Measurements from ENCODE around the gene MTF2.
"Not testable (repeated sequence)": the region's sequence is repeated elsewhere in the genome, so short reads cannot be mapped to it uniquely, and the experiment has no call there.

The MTF2 gene

GRCh38 chr1:93148001-93148400 lies 68.9 kb downstream of the MTF2 start:
- no peak for DNase-seq

- no peak for DNase-seq
Measured at GRCh38 chr1:93150729-93151128, 71.6 kb downstream of the MTF2 start.

GRCh38 chr1:93151474-93151873 lies 72.4 kb downstream of the MTF2 start:
- DNase-seq: no peak

GRCh38 chr1:93152835-93153234 lies 73.8 kb downstream of the MTF2 start:
- DNase-seq: no peak

- no peak for DNase-seq
Measured at GRCh38 chr1:93154898-93155297, 75.8 kb downstream of the MTF2 start.

- no peak for DNase-seq
Measured at GRCh38 chr1:93155335-93155734, 76.3 kb downstream of the MTF2 start.

- no peak for DNase-seq
Measured at GRCh38 chr1:93159337-93159736, 80.3 kb downstream of the MTF2 start.

- DNase-seq: not testable (repeated sequence)
Measured at GRCh38 chr1:93163314-93163713, 84.2 kb downstream of the MTF2 start.

GRCh38 chr1:93164816-93165215 lies 85.7 kb downstream of the MTF2 start:
- no peak for DNase-seq

- not testable (repeated sequence) for DNase-seq
Measured at GRCh38 chr1:93165895-93166294, 86.8 kb downstream of the MTF2 start.

- DNase-seq: no peak
Measured at GRCh38 chr1:93167006-93167405, 87.9 kb downstream of the MTF2 start.

- DNase-seq: not testable (repeated sequence)
Measured at GRCh38 chr1:93170141-93170678, 91.1 kb downstream of the MTF2 start.

GRCh38 chr1:93171549-93172034 lies 92.5 kb downstream of the MTF2 start:
- DNase-seq: no peak

- DNase-seq: no peak
Measured at GRCh38 chr1:93172778-93173177, 93.7 kb downstream of the MTF2 start.

GRCh38 chr1:93174638-93175037 lies 95.6 kb downstream of the MTF2 start:
- not testable (repeated sequence) for DNase-seq

GRCh38 chr1:93177991-93178390 lies 98.9 kb downstream of the MTF2 start:
- no peak for DNase-seq

GRCh38 chr1:93178418-93178817 lies 99.3 kb downstream of the MTF2 start:
- no peak for DNase-seq

- peak; percentile 95 to 96 for DNase-seq
Measured at GRCh38 chr1:93179886-93180722, 101.0 kb downstream of the MTF2 start, which contains the start of gene TMED5. Gene TMED5, minus strand, starts transcription at chr1:93180413. Its CDS starts 171 bp downstream, at chr1:93180242.

GRCh38 chr1:93180723-93181613 lies 101.9 kb downstream of the MTF2 start, which contains the start of gene CCDC18:
Gene CCDC18, plus strand, starts transcription at chr1:93180724. Its CDS starts 2,638 bp downstream, at chr1:93183362.
- no peak for DNase-seq

GRCh38 chr1:93186667-93187066 lies 107.6 kb downstream of the MTF2 start:
- no peak for DNase-seq
